ENCODE data around the gene RSPRY1.

- no peak for TF ChIP-seq CTCF (IDR thresholded peaks at IDR 0.05)
- TF ChIP-seq EZH2 (IDR thresholded peaks at IDR 0.05) = no peak
- TF ChIP-seq EZH2phosphoT487 (IDR thresholded peaks at IDR 0.05) = no peak
Observed at GRCh38 chr16:57191056-57191571, 5.0 kb downstream of the RSPRY1 start.

Data from neural progenitor cell (in vitro differentiated cells).